Gastrocnemius medialis (tissue), 4 donors: ENCODE data around the gene BAIAP2L1. TPM values are rescaled to one million over a fixed set of nuclear protein-coding genes. Genes with fewer than 3 reads are reported as not detected.

Source experiments
- ATAC-seq, 2 donors: fragments of 150-250 bp; one replicate each; pipeline ENCODE4 v1.9.1; 2016
- DNase-seq, 2 donors: peaks; one replicate each; pipeline ENCODE4 v3.0.0-alpha.2; 2019
- H3K27ac ChIP-seq, 4 donors: fragments of 200-600 bp; sonication (generic); 1 replicate in 1 of 4; 2 replicates in 3 of 4; pipeline ENCODE4 v1.5.1; 2016 to 2018; ENCODE audit warnings: mild to moderate bottlenecking in 2 of 4, moderate library complexity in 1 of 4
- H3K27me3 ChIP-seq, 3 donors: fragments of 200-600 bp; sonication (generic) in 2 of 3; 1 replicate in 1 of 3; 2 replicates in 2 of 3; pipeline versions ENCODE4 v1.5.1 to v1.6.0; 2016 to 2019; ENCODE audit warnings: mild to moderate bottlenecking in 1 of 3, moderate library complexity in 1 of 3
- H3K36me3 ChIP-seq, 2 donors: fragments of 200-600 bp; sonication (generic) in 1 of 2; one replicate each; pipeline ENCODE4 v1.5.1; 2017 to 2018
- H3K4me1 ChIP-seq, 2 donors: fragments of 200-600 bp; sonication (generic) in 1 of 2; one replicate each; pipeline ENCODE4 v1.5.1; 2016 to 2017; ENCODE audit warnings: mild to moderate bottlenecking in 2 of 2
- H3K4me3 ChIP-seq, 4 donors: fragments of 200-600 bp; sonication (generic) in 3 of 4; 1 replicate in 1 of 4; 2 replicates in 3 of 4; pipeline ENCODE4 v1.5.1; 2016 to 2019; ENCODE audit warnings: mild to moderate bottlenecking in 2 of 4
- H3K9me3 ChIP-seq, 3 donors: fragments of 200-600 bp; sonication (generic) in 2 of 3; 1 replicate in 1 of 3; 2 replicates in 2 of 3; pipeline ENCODE4 v1.5.1; 2016 to 2019
- CTCF ChIP-seq, 5 experiments: fragments of 450-650 bp in 3 of 5; fragments of 200-600 bp in 2 of 5; sonication (generic) in 2 of 5; IDR thresholded peaks in 4 of 5; conservative IDR thresholded peaks in 1 of 5; 1 replicate in 4 of 5; 2 replicates in 1 of 5; pipeline ENCODE4 v1.5.1; 2016 to 2019; ENCODE audit warnings: antibody characterized with exemption in 5 of 5, mild to moderate bottlenecking in 3 of 5, moderate library complexity in 3 of 5
- POLR2A ChIP-seq, 2 donors: fragments of 450-650 bp; IDR thresholded peaks; one replicate each; pipeline ENCODE4 v1.6.1; 2017; ENCODE audit warnings: antibody characterized with exemption in 2 of 2, mild to moderate bottlenecking in 2 of 2, moderate library complexity in 2 of 2
- in situ Hi-C, 4 donors: fragments of 200-750 bp; cut with MboI; loops; one replicate each; pipeline versions ENCODE4 v1.15.0 to v1.8.0; 2017; ENCODE audit warnings: low sequenced_read_pairs in 4 of 4
- intact Hi-C: fragments of 100-400 bp; cut with DNase I; formaldehyde crosslinking; loops from one replicate; pipeline ENCODE4 v1.15.1; 2023; ENCODE audit warnings: low total_unique reads
- total RNA-seq, 4 donors: library from RNA; depleted of rRNA; stranded (reverse); fragments of >200 nt; gene quantifications; one replicate each; pipeline versions ENCODE4 v1.1.0 to v1.2.3, GENCODE V29; 2016

The BAIAP2L1 gene
- total RNA-seq, 4 donors from 2014 or later: 0.59 to 3.8 (median 1.2) TPM

- Histone ChIP-seq H3K27me3 (no peaks in the 10 kb centered on the region), H3K4me1 (peaks cover 38 to 39% of the 10 kb centered on the region in 2 donors), H3K4me3 (peak overlapping the region; percentile 84 to 98 (median 92)), H3K9me3 (no peaks in the 10 kb centered on the region), H3K27ac (peak overlapping the region; percentile 96 to 100 (median 99)), H3K36me3 (no peaks in the 10 kb centered on the region)
- TF ChIP-seq POLR2A (IDR thresholded peaks at IDR 0.05) (peak; percentile 3 to 51), CTCF (IDR thresholded peaks at IDR 0.05 in 4 of 5, conservative IDR thresholded peaks at IDR 0.05 in 1 of 5) (no peak)
- DNase-seq (peak in 1 of 2 donors; percentile 65), ATAC-seq (no peak)
- intact Hi-C loops: loop anchor here (5.0 to 10.0 kb wide), 2 partner anchors 120 to 593 kb away; partner anchors contain the start of genes BAIAP2L1, TMEM130 and TRRAP
- in situ Hi-C loops: loop anchor here in 1 of 4 donors (10.0 kb wide), 1 partner anchor 107 kb away; no protein-coding TSS in a partner anchor
Measured at GRCh38 chr7:98281757-98282606, 118.9 kb downstream of the BAIAP2L1 start.

DNA sequence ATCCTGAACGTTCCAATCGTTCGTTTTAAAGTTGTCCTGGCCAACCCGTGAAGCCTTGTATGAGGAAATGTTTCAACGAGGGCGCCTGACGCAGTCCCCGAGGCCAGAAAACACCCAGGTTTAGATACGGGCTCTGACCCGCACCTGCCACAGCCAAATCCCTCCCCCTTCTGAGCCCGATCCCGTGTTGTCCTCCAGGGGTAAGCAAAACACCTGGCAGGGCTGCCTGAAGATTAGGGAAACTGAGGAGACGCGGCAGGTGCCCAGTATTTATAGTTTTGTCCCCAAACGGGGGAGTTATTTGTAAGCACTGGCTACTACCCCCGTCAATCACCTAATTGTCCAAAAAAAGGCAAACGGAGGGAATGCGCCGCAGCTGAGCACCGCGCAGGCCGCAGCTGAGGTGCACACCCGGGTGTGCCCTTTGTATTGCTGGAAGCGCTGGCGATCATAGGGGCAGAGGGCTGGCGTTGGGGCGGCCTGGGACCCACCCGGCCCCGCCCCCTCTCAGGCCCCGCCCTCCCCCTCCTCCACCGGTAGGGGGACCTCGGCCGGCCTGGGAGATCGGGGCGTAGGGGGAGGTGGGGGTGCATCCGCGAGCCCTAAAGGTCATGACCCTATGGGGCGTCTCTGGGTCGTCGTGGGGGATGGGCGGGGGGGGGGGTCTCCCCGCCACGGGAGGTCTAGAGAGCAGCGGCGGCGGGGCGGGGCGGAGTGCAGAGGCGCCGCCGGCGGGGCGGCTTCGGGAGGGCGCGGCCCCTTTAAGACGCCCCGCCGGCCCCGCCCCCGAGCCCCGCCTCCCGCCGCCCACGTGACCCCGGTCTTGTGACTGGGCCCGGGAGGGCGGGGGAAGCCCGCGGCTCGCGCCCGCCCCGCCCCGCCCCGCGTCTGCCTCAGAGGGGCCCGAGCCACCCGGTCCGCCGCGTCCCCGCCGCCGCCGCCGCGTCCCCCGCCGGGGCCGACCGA, 119.8 kb downstream of the BAIAP2L1 start, which contains the start of gene BRI3:
Gene BRI3, plus strand, starts transcription at position 896 of the 966 bp plus-strand sequence. CDS start 110 bp downstream, outside the sequence.
- TF ChIP-seq POLR2A (IDR thresholded peaks at IDR 0.05) (peak; percentile 87 to 88), CTCF (IDR thresholded peaks at IDR 0.05 in 4 of 5, conservative IDR thresholded peaks at IDR 0.05 in 1 of 5) (no peak)
- no peaks in the 10 kb centered on the region for H3K36me3 ChIP-seq
- no peaks in the 10 kb centered on the region for H3K27me3 ChIP-seq
- no peaks in the 10 kb centered on the region for H3K9me3 ChIP-seq
- peak within 1 kb of the TSS; percentile 84 to 98 (median 92) for H3K4me3 ChIP-seq
- peaks cover 29 to 30% of the 10 kb centered on the region in 2 donors for H3K4me1 ChIP-seq
- intact Hi-C loops (loop anchor here (1.0 to 10.0 kb wide), 3 partner anchors 29 to 594 kb away; partner anchors contain the start of genes BAIAP2L1, TECPR1, TMEM130 and TRRAP), in situ Hi-C loops (loop anchor here in 1 of 4 donors (10.0 kb wide), 1 partner anchor 106 kb away; no protein-coding TSS in a partner anchor)
- DNase-seq (peak; percentile 89 to 93), ATAC-seq (peak; percentile 45 to 51)
- peak within 1 kb of the TSS; percentile 96 to 100 (median 99) for H3K27ac ChIP-seq

DNA sequence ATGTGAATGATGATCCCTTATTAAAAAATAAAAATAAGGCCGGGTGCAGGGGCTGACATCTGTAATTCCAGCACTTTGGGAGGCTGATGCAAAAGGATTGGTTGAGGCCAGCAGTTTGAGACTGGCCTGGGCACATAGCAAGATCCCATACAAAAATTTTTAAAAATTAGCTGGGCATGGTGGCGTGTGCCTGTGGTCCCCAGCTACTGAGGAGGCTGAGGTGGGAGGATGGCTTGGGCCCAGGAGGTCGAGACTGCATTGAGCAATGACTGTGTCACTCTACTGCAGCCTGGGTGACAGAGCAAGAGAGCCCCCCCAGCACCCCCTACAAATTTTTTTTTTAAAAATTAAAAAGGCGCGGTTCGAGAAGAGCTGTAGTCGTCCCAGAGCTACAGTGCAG, 120.6 kb downstream of the BAIAP2L1 start:
- ATAC-seq (no peak), DNase-seq (peak in 1 of 2 donors; percentile 30)
- in situ Hi-C loops: loop anchor here in 1 of 4 donors (10.0 kb wide), 1 partner anchor 105 kb away; no protein-coding TSS in a partner anchor
- TF ChIP-seq POLR2A (IDR thresholded peaks at IDR 0.05) (no peak), CTCF (IDR thresholded peaks at IDR 0.05 in 4 of 5, conservative IDR thresholded peaks at IDR 0.05 in 1 of 5) (no peak)
- Histone ChIP-seq H3K27ac (peak overlapping the region; percentile 91 to 98 (median 94)), H3K36me3 (no peaks in the 10 kb centered on the region), H3K9me3 (no peaks in the 10 kb centered on the region), H3K4me3 (peak overlapping the region; percentile 62 to 72 (median 68)), H3K27me3 (no peaks in the 10 kb centered on the region), H3K4me1 (peaks cover 22% of the 10 kb centered on the region in 2 donors)
- intact Hi-C loops: loop anchor here (1.0 to 10.0 kb wide), 3 partner anchors 28 to 595 kb away; partner anchors contain the start of genes BAIAP2L1, TECPR1, TMEM130 and TRRAP

DNA sequence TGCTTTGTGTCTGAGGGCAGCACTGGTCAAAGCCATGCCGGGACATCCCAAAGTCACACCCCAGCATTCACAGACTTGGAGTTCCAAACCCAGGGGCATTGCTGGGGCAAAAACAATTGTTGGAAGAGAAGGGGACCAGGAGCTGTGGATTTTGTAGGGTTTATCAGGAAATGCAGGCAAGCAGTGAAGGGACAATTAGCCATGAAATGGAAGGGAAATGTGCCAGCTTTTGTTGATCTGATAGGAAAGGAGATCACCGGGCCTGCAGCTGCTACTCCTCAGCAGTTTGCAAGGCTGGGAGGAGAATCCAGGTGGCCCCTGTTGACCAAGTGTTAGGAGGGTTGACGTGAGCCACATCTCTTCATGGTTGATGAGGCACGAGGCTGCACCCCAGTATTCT, 122.0 kb downstream of the BAIAP2L1 start:
- H3K4me1 ChIP-seq: peaks cover 9 to 10% of the 10 kb centered on the region in 2 donors
- no peak for TF ChIP-seq CTCF (IDR thresholded peaks at IDR 0.05 in 4 of 5, conservative IDR thresholded peaks at IDR 0.05 in 1 of 5)
- no peak for TF ChIP-seq POLR2A (IDR thresholded peaks at IDR 0.05)
- H3K4me3 ChIP-seq: no peak overlapping the region
- DNase-seq: no peak
- peak overlapping the region in 3 of 4 donors; percentile 27 to 39 (median 29) for H3K27ac ChIP-seq
- no peaks in the 10 kb centered on the region for H3K9me3 ChIP-seq
- no peaks in the 10 kb centered on the region for H3K27me3 ChIP-seq
- intact Hi-C loops: no loop called here
- no peaks in the 10 kb centered on the region for H3K36me3 ChIP-seq
- no peak for ATAC-seq
- in situ Hi-C loops: no loop called here
